Stomach (tissue), 9 donors: ENCODE data around the gene CSF3. TPM values are rescaled to one million over a fixed set of nuclear protein-coding genes. Genes with fewer than 3 reads are reported as not detected.

Experiments
- DNase-seq, 2 donors: peaks; one replicate each; pipeline versions ENCODE4 v3.0.0 to v3.0.0-alpha.2; 2013 to 2019
- H3K27ac ChIP-seq, 5 donors: fragments of 200-600 bp in 4 of 5; sonication (generic) in 4 of 5; one replicate each; pipeline ENCODE4 v1.5.1; 2013 to 2019; ENCODE audit warnings: mild to moderate bottlenecking in 1 of 5, moderate library complexity in 1 of 5
- H3K27me3 ChIP-seq, 3 donors: fragments of 200-600 bp; sonication (generic); one replicate each; pipeline ENCODE4 v1.5.1; 2017 to 2019; ENCODE audit warnings: mixed run types in 1 of 3
- H3K36me3 ChIP-seq, 4 donors: fragments of 200-600 bp; sonication (generic); 1 replicate in 3 of 4; 2 replicates in 1 of 4; pipeline ENCODE4 v1.5.1; 2016 to 2019
- H3K4me1 ChIP-seq, 4 donors: fragments of 200-600 bp; sonication (generic); one replicate each; pipeline ENCODE4 v1.5.1; 2016 to 2019
- H3K4me3 ChIP-seq, 4 donors: fragments of 200-600 bp; sonication (generic) in 3 of 4; one replicate each; pipeline ENCODE4 v1.5.1; 2016 to 2019; ENCODE audit warnings: mild to moderate bottlenecking in 1 of 4
- H3K9me3 ChIP-seq, 4 donors: fragments of 200-600 bp; sonication (generic); one replicate each; pipeline ENCODE4 v1.5.1; 2016 to 2019
- EP300 ChIP-seq: sonication (generic); formaldehyde crosslinking; IDR thresholded peaks from one replicate; pipeline ENCODE4 v1.6.1; 2017; ENCODE audit warnings: antibody characterized with exemption
- POLR2A ChIP-seq, 4 donors: fragments of 450-650 bp; IDR thresholded peaks; one replicate each; pipeline ENCODE4 v1.6.1; 2016; ENCODE audit warnings: antibody characterized with exemption in 4 of 4, control low read depth in 2 of 4, mild to moderate bottlenecking in 1 of 4, moderate library complexity in 1 of 4
- POLR2AphosphoS5 ChIP-seq, 3 donors: sonication (generic); formaldehyde crosslinking; IDR thresholded peaks; one replicate each; pipeline ENCODE4 v1.6.1; 2016; ENCODE audit warnings: antibody characterized with exemption in 3 of 3
- WGBS, 5 donors: extraction: QIAGEN DNeasy Blood & Tissue Kit in 3 of 5; methylation state at CpG; one replicate each; pipeline versions ENCODE4 v1.1.5 to v1.1.7; 2013 to 2018; 5-methylcytosine and 5-hydroxymethylcytosine counted together
- intact Hi-C: fragments of 100-400 bp; cut with DNase I; formaldehyde crosslinking; loops from one replicate; pipeline ENCODE4 v1.15.1; 2023; ENCODE audit warnings: low total_unique reads
- polyA plus RNA-seq, 3 donors: library from polyadenylated mRNA; stranded (reverse); fragments of 200-250 nt; gene quantifications; one replicate each; pipeline ENCODE4 v1.2.3, GENCODE V29; 2013
- total RNA-seq, 5 donors: library from RNA; depleted of rRNA; stranded (reverse); fragments of >200 nt; gene quantifications; one replicate each; pipeline versions ENCODE4 v1.1.0 to v1.2.3, GENCODE V29; 2014 to 2016
- TF ChIP-seq, protein P1 (sequence below), 7 experiments: fragments of 450-650 bp in 4 of 7; fragments of 200-600 bp in 3 of 7; sonication (generic) in 3 of 7; IDR thresholded peaks; one replicate each; pipeline ENCODE4 v1.5.1; 2016 to 2019; ENCODE audit warnings: antibody characterized with exemption in 7 of 7, control low read depth in 2 of 7, mild to moderate bottlenecking in 1 of 7
- donor health status: healthy with polysubstance abuse.
- donor health status: Bipolar disorder and iron deficiency.
- donor health status: healthy.

Gene CSF3
- total and polyA plus RNA-seq, 8 donors: 0.55 to 16.2 (median 1.6) TPM; not detected in 2

GRCh38 chr17:40027614-40028012 lies 12.4 kb downstream of the CSF3 start:
- H3K9me3 ChIP-seq: no peaks in the 10 kb centered on the region
- intact Hi-C loops: loop anchor here (10.0 kb wide), 1 partner anchor 57 kb away; no protein-coding TSS in a partner anchor
- no peak for TF ChIP-seq POLR2AphosphoS5 (IDR thresholded peaks at IDR 0.05)
- TF ChIP-seq POLR2A (IDR thresholded peaks at IDR 0.05): no peak
- no peak for TF ChIP-seq EP300
- TF ChIP-seq, protein P1, sequence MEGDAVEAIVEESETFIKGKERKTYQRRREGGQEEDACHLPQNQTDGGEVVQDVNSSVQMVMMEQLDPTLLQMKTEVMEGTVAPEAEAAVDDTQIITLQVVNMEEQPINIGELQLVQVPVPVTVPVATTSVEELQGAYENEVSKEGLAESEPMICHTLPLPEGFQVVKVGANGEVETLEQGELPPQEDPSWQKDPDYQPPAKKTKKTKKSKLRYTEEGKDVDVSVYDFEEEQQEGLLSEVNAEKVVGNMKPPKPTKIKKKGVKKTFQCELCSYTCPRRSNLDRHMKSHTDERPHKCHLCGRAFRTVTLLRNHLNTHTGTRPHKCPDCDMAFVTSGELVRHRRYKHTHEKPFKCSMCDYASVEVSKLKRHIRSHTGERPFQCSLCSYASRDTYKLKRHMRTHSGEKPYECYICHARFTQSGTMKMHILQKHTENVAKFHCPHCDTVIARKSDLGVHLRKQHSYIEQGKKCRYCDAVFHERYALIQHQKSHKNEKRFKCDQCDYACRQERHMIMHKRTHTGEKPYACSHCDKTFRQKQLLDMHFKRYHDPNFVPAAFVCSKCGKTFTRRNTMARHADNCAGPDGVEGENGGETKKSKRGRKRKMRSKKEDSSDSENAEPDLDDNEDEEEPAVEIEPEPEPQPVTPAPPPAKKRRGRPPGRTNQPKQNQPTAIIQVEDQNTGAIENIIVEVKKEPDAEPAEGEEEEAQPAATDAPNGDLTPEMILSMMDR (IDR thresholded peaks at IDR 0.05): no peak
- no peaks in the 10 kb centered on the region for H3K27me3 ChIP-seq
- H3K36me3 ChIP-seq: peaks cover 57 to 92% (median 86%) of the 10 kb centered on the region in 4 donors
- H3K4me3 ChIP-seq: no peak overlapping the region
- DNase-seq: no peak
- peak overlapping the region in 1 of 5 donors; percentile 44 for H3K27ac ChIP-seq
- peaks cover 40 to 57% (median 50%) of the 10 kb centered on the region in 4 donors for H3K4me1 ChIP-seq
- WGBS, 5 donors: 78 to 84% (median 80%) methylated on average over 5 of the region's 5 CpGs

GRCh38 chr17:40028595-40028994 lies 13.4 kb downstream of the CSF3 start:
- H3K4me1 ChIP-seq: peaks cover 33 to 53% (median 46%) of the 10 kb centered on the region in 4 donors
- peaks cover 61 to 93% (median 88%) of the 10 kb centered on the region in 4 donors for H3K36me3 ChIP-seq
- H3K27me3 ChIP-seq: no peaks in the 10 kb centered on the region
- no peaks in the 10 kb centered on the region for H3K9me3 ChIP-seq
- no peak overlapping the region for H3K4me3 ChIP-seq
- intact Hi-C loops: loop anchor here (10.0 kb wide), 1 partner anchor 56 kb away; no protein-coding TSS in a partner anchor
- no peak for DNase-seq
- TF ChIP-seq POLR2AphosphoS5 (IDR thresholded peaks at IDR 0.05): no peak
- TF ChIP-seq POLR2A (IDR thresholded peaks at IDR 0.05): no peak
- TF ChIP-seq, protein P1 (IDR thresholded peaks at IDR 0.05): no peak
- TF ChIP-seq EP300: no peak
- H3K27ac ChIP-seq: no peak overlapping the region
- WGBS, 5 donors: 87 to 93% (median 92%) methylated on average over 13 of the region's 13 CpGs

- peak overlapping the region in 1 of 4 donors; percentile 22 for H3K4me3 ChIP-seq
- H3K36me3 ChIP-seq: peaks cover 63 to 96% (median 89%) of the 10 kb centered on the region in 4 donors
- TF ChIP-seq, protein P1 (IDR thresholded peaks at IDR 0.05): no peak
- TF ChIP-seq POLR2A (IDR thresholded peaks at IDR 0.05) (no peak), POLR2AphosphoS5 (IDR thresholded peaks at IDR 0.05) (no peak), EP300 (no peak)
- H3K9me3 ChIP-seq: no peaks in the 10 kb centered on the region
- WGBS, 5 donors: 78 to 87% (median 81%) methylated on average over 11 of the region's 11 CpGs
- peaks cover 15 to 37% (median 26%) of the 10 kb centered on the region in 4 donors for H3K4me1 ChIP-seq
- no peaks in the 10 kb centered on the region for H3K27me3 ChIP-seq
- DNase-seq: no peak
- H3K27ac ChIP-seq: peak overlapping the region in 4 of 5 donors; percentile 51 to 79 (median 72)
- intact Hi-C loops: loop anchor here (10.0 kb wide), 1 partner anchor 123 kb away; no protein-coding TSS in a partner anchor
Observed at GRCh38 chr17:40031706-40032105, 16.5 kb downstream of the CSF3 start.

- Histone ChIP-seq H3K27ac (peak overlapping the region; percentile 41 to 79 (median 71)), H3K9me3 (no peaks in the 10 kb centered on the region), H3K4me3 (peak overlapping the region in 1 of 4 donors; percentile 22), H3K4me1 (peaks cover 9 to 27% (median 21%) of the 10 kb centered on the region in 4 donors), H3K27me3 (no peaks in the 10 kb centered on the region), H3K36me3 (peaks cover 63 to 88% (median 85%) of the 10 kb centered on the region in 4 donors)
- 70 to 76% (median 72%) methylated on average over 12 to 23 of the region's 23 CpGs for WGBS, 5 donors
- DNase-seq: peak in 1 of 2 donors; percentile 96
- intact Hi-C loops: loop anchor here (10.0 kb wide), 1 partner anchor 122 kb away; no protein-coding TSS in a partner anchor
- TF ChIP-seq POLR2A (IDR thresholded peaks at IDR 0.05) (no peak), POLR2AphosphoS5 (IDR thresholded peaks at IDR 0.05) (peak in 2 of 3 donors; percentile 52 to 57), EP300 (no peak)
- TF ChIP-seq, protein P1 (IDR thresholded peaks at IDR 0.05): no peak
Observed at GRCh38 chr17:40032322-40033320, 17.4 kb downstream of the CSF3 start.
